Measurements from ENCODE around the gene AGAP3.
A peak's percentile ranks its signal among the peaks of the same experiment; 100 is the strongest.

AGAP3 gene

GRCh38 chr7:151118108-151119054 is 32.1 kb downstream of the AGAP3 start:
- in situ Hi-C loops (cut with MboI; ENCODE audit: low pct_unique_long_range_greater_than_20kb, low sequenced_read_pairs): no loop called here
- DNase-seq: no peak

- DNase-seq: no peak
- in situ Hi-C loops (cut with MboI; ENCODE audit: low pct_unique_long_range_greater_than_20kb, low sequenced_read_pairs): no loop called here
Measured at GRCh38 chr7:151119055-151119415, 32.8 kb downstream of the AGAP3 start.

GRCh38 chr7:151119902-151120301 is 33.6 kb downstream of the AGAP3 start:
- DNase-seq: no peak
- in situ Hi-C loops (cut with MboI; ENCODE audit: low pct_unique_long_range_greater_than_20kb, low sequenced_read_pairs): no loop called here

GRCh38 chr7:151120896-151121295 is 34.6 kb downstream of the AGAP3 start:
- DNase-seq: no peak

GRCh38 chr7:151121380-151122170 is 35.3 kb downstream of the AGAP3 start:
- in situ Hi-C loops (cut with MboI; ENCODE audit: low pct_unique_long_range_greater_than_20kb, low sequenced_read_pairs): no loop called here
- no peak for DNase-seq

More at GRCh38 chr7:151120896-151121295, 34.6 kb downstream of the AGAP3 start:
- in situ Hi-C loops (cut with MboI; ENCODE audit: low pct_unique_long_range_greater_than_20kb, low sequenced_read_pairs): no loop called here

GRCh38 chr7:151122276-151122675 is 36.0 kb downstream of the AGAP3 start:
- no peak for DNase-seq
- in situ Hi-C loops (cut with MboI; ENCODE audit: low pct_unique_long_range_greater_than_20kb, low sequenced_read_pairs): no loop called here

- in situ Hi-C loops (cut with MboI; ENCODE audit: low pct_unique_long_range_greater_than_20kb, low sequenced_read_pairs): no loop called here
Measured at GRCh38 chr7:151122796-151123157, 36.5 kb downstream of the AGAP3 start.

GRCh38 chr7:151123158-151123821 is 37.0 kb downstream of the AGAP3 start:
- in situ Hi-C loops (cut with MboI; ENCODE audit: low pct_unique_long_range_greater_than_20kb, low sequenced_read_pairs): no loop called here
- DNase-seq: no peak

More at GRCh38 chr7:151122796-151123157, 36.5 kb downstream of the AGAP3 start:
- DNase-seq: no peak

GRCh38 chr7:151123822-151124464 is 37.7 kb downstream of the AGAP3 start:
- in situ Hi-C loops (cut with MboI; ENCODE audit: low pct_unique_long_range_greater_than_20kb, low sequenced_read_pairs): no loop called here

GRCh38 chr7:151124481-151124880 is 38.2 kb downstream of the AGAP3 start:
- DNase-seq: no peak
- in situ Hi-C loops (cut with MboI; ENCODE audit: low pct_unique_long_range_greater_than_20kb, low sequenced_read_pairs): no loop called here

More at GRCh38 chr7:151123822-151124464, 37.7 kb downstream of the AGAP3 start:
- peak; percentile 79 for DNase-seq

GRCh38 chr7:151124899-151125399 is 38.7 kb downstream of the AGAP3 start:
- DNase-seq: no peak
- in situ Hi-C loops (cut with MboI; ENCODE audit: low pct_unique_long_range_greater_than_20kb, low sequenced_read_pairs): no loop called here

- no peak for DNase-seq
- in situ Hi-C loops (cut with MboI; ENCODE audit: low pct_unique_long_range_greater_than_20kb, low sequenced_read_pairs): no loop called here
Measured at GRCh38 chr7:151125470-151125845, 39.2 kb downstream of the AGAP3 start.

- DNase-seq: no peak
- in situ Hi-C loops (cut with MboI; ENCODE audit: low pct_unique_long_range_greater_than_20kb, low sequenced_read_pairs): no loop called here
Measured at GRCh38 chr7:151125846-151126481, 39.7 kb downstream of the AGAP3 start.

GRCh38 chr7:151126491-151127137 is 40.3 kb downstream of the AGAP3 start:
- in situ Hi-C loops (cut with MboI; ENCODE audit: low pct_unique_long_range_greater_than_20kb, low sequenced_read_pairs): no loop called here
- no peak for DNase-seq

- in situ Hi-C loops (cut with MboI; ENCODE audit: low pct_unique_long_range_greater_than_20kb, low sequenced_read_pairs): no loop called here
- no peak for DNase-seq
Measured at GRCh38 chr7:151128144-151128543, 41.9 kb downstream of the AGAP3 start.

GRCh38 chr7:151128716-151129115 is 42.4 kb downstream of the AGAP3 start:
- no peak for DNase-seq
- in situ Hi-C loops (cut with MboI; ENCODE audit: low pct_unique_long_range_greater_than_20kb, low sequenced_read_pairs): no loop called here

- in situ Hi-C loops (cut with MboI; ENCODE audit: low pct_unique_long_range_greater_than_20kb, low sequenced_read_pairs): no loop called here
Measured at GRCh38 chr7:151129117-151129959, 43.1 kb downstream of the AGAP3 start.

More at GRCh38 chr7:151129117-151129959, 43.1 kb downstream of the AGAP3 start:
- DNase-seq: no peak

All from KBM-7 (cell line).